DND-41 (cell line): Measurements from ENCODE around the gene ARL5C.
"Not testable (repeated sequence)": the region's sequence is repeated elsewhere in the genome, so short reads cannot be mapped to it uniquely, and the experiment has no call there.

Experiments used
- ATAC-seq: fragments of 200-7000 bp; cut with Tn5 transposase; 3 replicates; pipeline ENCODE4 v1.9.1; 2021; ENCODE audit warnings: low read depth; ENCODE audit not compliant: insufficient read depth
- DNase-seq: peaks from one replicate; pipeline ENCODE4 v3.0.0-alpha.2; 2020
- H2AFZ ChIP-seq: 2 replicates; pipeline ENCODE4 v1.6.0; 2012; ENCODE audit warnings: low read depth, low read length
- H3K27ac ChIP-seq: 2 replicates; pipeline ENCODE4 v1.5.1; 2012; ENCODE audit warnings: low read length, inconsistent platforms
- H3K27me3 ChIP-seq: fragments of 200-600 bp; sonication (generic); 2 replicates; pipeline ENCODE4 v1.6.0; 2012; ENCODE audit warnings: low read length, mild to moderate bottlenecking, inconsistent platforms; ENCODE audit not compliant: insufficient read depth, poor library complexity
- H3K36me3 ChIP-seq: 2 replicates; pipeline ENCODE4 v1.5.1; 2012; ENCODE audit warnings: low read length, inconsistent platforms; ENCODE audit not compliant: insufficient read depth
- H3K4me1 ChIP-seq: 2 replicates; pipeline ENCODE4 v1.5.1; 2012; ENCODE audit warnings: mild to moderate bottlenecking, low read length; ENCODE audit not compliant: insufficient read depth
- H3K4me2 ChIP-seq: 2 replicates; pipeline ENCODE4 v1.6.0; 2012; ENCODE audit warnings: mild to moderate bottlenecking, moderate library complexity, low read length, inconsistent platforms; ENCODE audit not compliant: insufficient read depth
- H3K4me3 ChIP-seq, 2 experiments: fragments of 200-600 bp in 1 of 2; shearing (Covaris generic) in 1 of 2; 2 replicates each; pipeline ENCODE4 v1.5.1; 2012 to 2016; ENCODE audit warnings: inconsistent platforms in 2 of 2, low read length in 2 of 2, mild to moderate bottlenecking in 2 of 2, low read depth in 1 of 2, moderate library complexity in 1 of 2
- H3K79me2 ChIP-seq: 2 replicates; pipeline ENCODE4 v1.6.0; 2012; ENCODE audit warnings: low read length, inconsistent platforms; ENCODE audit not compliant: insufficient read depth
- H3K9ac ChIP-seq: 2 replicates; pipeline ENCODE4 v1.6.0; 2012; ENCODE audit warnings: low read depth, mild to moderate bottlenecking, inconsistent platforms, low read length, moderate library complexity
- H3K9me3 ChIP-seq: 2 replicates; pipeline ENCODE4 v1.5.1; 2012; ENCODE audit warnings: low read length, moderate library complexity, mild to moderate bottlenecking, inconsistent platforms; ENCODE audit not compliant: insufficient read depth, severe bottlenecking
- H4K20me1 ChIP-seq: 2 replicates; pipeline ENCODE4 v1.6.0; 2012; ENCODE audit warnings: low read length; ENCODE audit not compliant: insufficient read depth
- CTCF ChIP-seq: IDR thresholded peaks from 2 replicates; pipeline ENCODE4 v1.5.1; 2012; ENCODE audit warnings: borderline replicate concordance, low read length, moderate library complexity, mild to moderate bottlenecking; ENCODE audit not compliant: poor library complexity, severe bottlenecking; ENCODE audit errors: extremely low read depth
- EZH2 ChIP-seq: IDR thresholded peaks from 3 replicates; pipeline ENCODE4 v1.6.1; 2012; ENCODE audit warnings: borderline replicate concordance, low read depth, mild to moderate bottlenecking, moderate library complexity, low read length, inconsistent platforms; ENCODE audit not compliant: severe bottlenecking

The ARL5C gene

GRCh38 chr17:39131616-39132015 lies 34.3 kb downstream of the ARL5C start:
- Histone ChIP-seq H3K27me3 (no peaks in the 10 kb centered on the region), H3K79me2 (no peaks in the 10 kb centered on the region), H3K27ac (no peak overlapping the region), H3K4me1 (no peaks in the 10 kb centered on the region), H3K9ac (no peak overlapping the region), H4K20me1 (no peaks in the 10 kb centered on the region), H3K9me3 (no peaks in the 10 kb centered on the region), H2AFZ (no peak overlapping the region), H3K4me3 (no peak overlapping the region), H3K4me2 (no peak overlapping the region), H3K36me3 (no peaks in the 10 kb centered on the region)
- no peak for DNase-seq
- no peak for ATAC-seq
- TF ChIP-seq CTCF: no peak
- no peak for TF ChIP-seq EZH2

- ATAC-seq: no peak
- no peak overlapping the region for H2AFZ ChIP-seq
- no peak for TF ChIP-seq EZH2
- no peak for TF ChIP-seq CTCF
Measured at GRCh38 chr17:39130205-39130604, 35.8 kb downstream of the ARL5C start.

GRCh38 chr17:39129544-39129943 lies 36.4 kb downstream of the ARL5C start:
- not testable (repeated sequence) for H3K27ac ChIP-seq, H3K79me2 ChIP-seq, H3K36me3 ChIP-seq, H3K4me1 ChIP-seq, DNase-seq, ATAC-seq, H3K4me2 ChIP-seq, H3K9ac ChIP-seq, H3K9me3 ChIP-seq, H2AFZ ChIP-seq, H3K27me3 ChIP-seq, H4K20me1 ChIP-seq, H3K4me3 ChIP-seq

More at GRCh38 chr17:39130205-39130604, 35.8 kb downstream of the ARL5C start:
- no peak for DNase-seq
- no peak overlapping the region for H3K4me2 ChIP-seq
- H3K27me3 ChIP-seq: no peaks in the 10 kb centered on the region
- H3K79me2 ChIP-seq: no peaks in the 10 kb centered on the region
- no peak overlapping the region for H3K9ac ChIP-seq
- no peaks in the 10 kb centered on the region for H3K36me3 ChIP-seq
- no peaks in the 10 kb centered on the region for H4K20me1 ChIP-seq
- H3K27ac ChIP-seq: no peak overlapping the region
- no peaks in the 10 kb centered on the region for H3K9me3 ChIP-seq
- no peaks in the 10 kb centered on the region for H3K4me1 ChIP-seq
- H3K4me3 ChIP-seq: no peak overlapping the region

GRCh38 chr17:39126436-39126835 lies 39.5 kb downstream of the ARL5C start:
- H3K4me2 ChIP-seq: no peak overlapping the region
- H3K27me3 ChIP-seq: no peaks in the 10 kb centered on the region
- DNase-seq (no peak), ATAC-seq (no peak)
- no peaks in the 10 kb centered on the region for H4K20me1 ChIP-seq
- H3K79me2 ChIP-seq: no peaks in the 10 kb centered on the region
- H3K9ac ChIP-seq: no peak overlapping the region
- no peaks in the 10 kb centered on the region for H3K4me1 ChIP-seq
- H3K9me3 ChIP-seq: no peaks in the 10 kb centered on the region
- H3K27ac ChIP-seq: no peak overlapping the region
- H2AFZ ChIP-seq: no peak overlapping the region
- no peak for TF ChIP-seq EZH2
- no peak for TF ChIP-seq CTCF
- H3K4me3 ChIP-seq: no peak overlapping the region
- H3K36me3 ChIP-seq: no peaks in the 10 kb centered on the region
